Subcutaneous adipose tissue (tissue), 4 donors: Measurements from ENCODE around the gene CHRNB2. TPM values are rescaled to one million over a fixed set of nuclear protein-coding genes. Genes with fewer than 3 reads are reported as not detected.

Experiments used
- CTCF ChIP-seq: fragments of 450-650 bp; IDR thresholded peaks from one replicate; pipeline ENCODE4 v1.5.1; 2016; ENCODE audit warnings: low read depth, mild to moderate bottlenecking, control low read depth, antibody characterized with exemption, moderate library complexity
- total RNA-seq, 4 donors: library from RNA; depleted of rRNA; stranded (reverse); fragments of >200 nt; gene quantifications; one replicate each; pipeline ENCODE4 v1.1.0, GENCODE V29; 2016

CHRNB2 gene
- total RNA-seq, 4 donors from 2014 or later: not detected

- no peak for TF ChIP-seq CTCF
Measured at GRCh38 chr1:154624746-154625643, 57.4 kb downstream of the CHRNB2 start.

GRCh38 chr1:154626456-154627256 lies 59.1 kb downstream of the CHRNB2 start:
- no peak for TF ChIP-seq CTCF

- no peak for TF ChIP-seq CTCF
Measured at GRCh38 chr1:154627257-154628120, 59.9 kb downstream of the CHRNB2 start.

GRCh38 chr1:154628121-154628405 lies 60.5 kb downstream of the CHRNB2 start:
- no peak for TF ChIP-seq CTCF

GRCh38 chr1:154629061-154629674 lies 61.6 kb downstream of the CHRNB2 start:
- no peak for TF ChIP-seq CTCF

Other genes with a start within 250 kb of the CHRNB2 start
- not detected for gene AQP10, start 246.7 kb upstream of the CHRNB2 start, total RNA-seq
- 10 to 100 TPM; 39.6 to 46.5 (median 44.6) TPM for gene ATP8B2, start 242.3 kb upstream of the CHRNB2 start, total RNA-seq
- 10 to 100 TPM; 24.4 to 39.4 (median 27.8) TPM for gene IL6R, start 162.4 kb upstream of the CHRNB2 start, total RNA-seq
- 1 to 10 TPM; 3.7 to 9.0 (median 7.0) TPM for gene TDRD10, start 65.6 kb upstream of the CHRNB2 start, total RNA-seq
- gene SHE, start 65.4 kb upstream of the CHRNB2 start, total RNA-seq: 10 to 100 TPM; 11.6 to 55.0 (median 25.8) TPM
- gene UBE2Q1, start 9.1 kb upstream of the CHRNB2 start, total RNA-seq: 10 to 100 TPM; 18.5 to 42.2 (median 24.7) TPM
- gene ADAR, start 40.4 kb downstream of the CHRNB2 start, total RNA-seq: 100 to 1,000 TPM in 1 of 4 donors, 10 to 100 TPM in 3; 66.5 to 104 (median 78.6) TPM